ENCODE data around the gene COL8A1. TPM values are rescaled to one million over a fixed set of nuclear protein-coding genes. Genes with fewer than 3 reads are reported as not detected.

COL8A1 gene
- total RNA-seq (2022; extraction: Qiagen RNA extraction) = not detected in 5 replicates

DNA sequence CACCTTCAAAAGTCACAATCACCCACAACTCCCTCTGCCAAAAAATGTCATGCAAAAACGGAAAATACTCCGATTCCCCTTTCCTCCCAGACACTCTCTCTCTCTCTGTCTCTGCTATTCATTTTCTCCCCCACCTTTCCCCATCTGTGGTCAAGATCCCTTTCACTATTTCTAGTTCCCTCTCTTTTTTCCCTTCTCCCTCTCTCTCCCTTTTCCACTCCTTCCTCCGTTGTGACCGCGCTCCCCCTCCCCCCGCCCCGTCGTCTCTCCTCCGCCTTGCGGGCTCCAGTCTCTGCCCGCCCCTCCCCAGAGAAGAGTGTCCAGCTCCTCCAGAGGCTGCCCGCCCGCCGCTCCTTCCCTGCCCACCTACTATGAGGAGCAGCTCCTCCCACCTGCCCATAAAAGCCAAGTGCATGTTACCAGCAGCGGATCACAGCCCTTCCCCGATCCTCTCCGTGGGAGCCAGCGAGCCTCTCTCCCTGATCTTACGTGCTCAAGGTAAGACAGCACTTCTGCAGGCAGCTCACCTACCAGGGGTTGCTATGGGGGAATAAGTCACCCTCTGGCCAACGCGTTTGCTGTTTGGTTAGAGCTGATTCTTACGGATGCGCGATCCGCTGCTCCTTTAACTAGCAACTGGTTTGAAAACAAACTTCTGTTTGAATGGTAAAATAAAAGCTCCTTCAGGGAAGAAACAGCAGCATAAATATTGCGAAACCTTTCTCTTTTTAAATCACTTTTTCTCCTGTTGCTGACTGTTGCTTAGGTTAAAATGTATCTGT is at the start of gene COL8A1:
COL8A1 (plus strand) TSS at position 428 of the 782 bp plus-strand sequence. CDS start 152,089 bp downstream, outside the sequence.

DNA sequence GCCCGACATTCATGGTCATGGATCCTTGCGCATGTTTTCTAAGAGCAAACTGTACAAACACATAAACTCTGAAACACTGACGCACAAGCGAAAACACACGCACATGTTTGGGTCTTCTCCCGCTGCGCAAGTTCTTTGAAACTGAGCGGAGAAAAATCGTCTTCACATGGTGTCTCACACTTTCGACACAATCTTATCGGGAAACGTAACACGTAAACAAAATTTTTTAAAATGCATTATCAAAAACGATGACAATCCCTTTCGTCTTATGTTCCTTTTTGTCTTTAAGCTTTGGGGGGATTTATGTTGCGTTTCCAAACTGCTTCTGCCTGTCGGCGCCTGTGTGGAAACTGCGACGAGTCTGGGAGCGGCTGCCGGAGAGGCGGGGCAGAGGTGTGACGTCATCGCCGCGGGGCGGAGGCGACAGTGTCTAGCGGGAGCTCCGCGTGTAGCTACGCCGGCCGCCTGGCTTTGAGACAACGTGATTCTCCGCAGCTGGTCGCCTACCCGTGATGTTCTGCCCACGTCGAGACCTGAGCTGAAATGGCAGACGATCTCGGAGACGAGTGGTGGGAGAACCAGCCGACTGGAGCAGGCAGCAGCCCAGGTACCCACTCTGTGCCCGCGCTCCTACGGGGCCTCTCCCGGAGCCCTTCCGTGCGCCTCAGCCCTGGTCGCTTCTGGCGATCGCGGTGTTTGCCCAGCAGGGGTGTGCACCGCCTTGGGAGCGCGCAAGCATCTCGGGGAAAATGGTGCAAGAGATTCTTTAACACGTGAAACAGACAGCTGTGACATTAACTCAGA is 179.2 kb downstream of the COL8A1 start, which contains the start of gene CMSS1:
CMSS1 (plus strand) TSS at position 426 of the 804 bp plus-strand sequence.

Other genes starting within 250 kb of the COL8A1 start
- gene CMSS1, start 179.3 kb downstream of the COL8A1 start, total RNA-seq (2022; extraction: Qiagen RNA extraction) = 40.3 to 62.5 TPM (median 55.6 TPM) in 5 replicates